Activated CD4-positive, alpha-beta T cell treated with anti-CD3 and anti-CD28 coated beads, Interleukin-2, amount 10 ng/mL, durations not matched to agents 24 days and 14 days (primary cell): ENCODE measurements around the gene PCDHA6. TPM values are rescaled to one million over a fixed set of nuclear protein-coding genes. Genes with fewer than 3 reads are reported as not detected.
"Not testable (repeated sequence)": the region's sequence is repeated elsewhere in the genome, so short reads cannot be mapped to it uniquely, and the experiment has no call there.

Experiments
- DNase-seq: peaks from one replicate; pipeline ENCODE4 v3.0.0; 2022
- H3K27ac Mint-ChIP-seq: one replicate; pipeline ENCODE4 v1.8.0; 2022; ENCODE audit warnings: mild to moderate bottlenecking, mixed read lengths
- H3K27me3 Mint-ChIP-seq: one replicate; pipeline ENCODE4 v1.8.0; 2022; ENCODE audit warnings: mixed read lengths
- H3K36me3 Mint-ChIP-seq: one replicate; pipeline ENCODE4 v1.8.0; 2022; ENCODE audit warnings: low read depth, mild to moderate bottlenecking, mixed read lengths
- H3K4me1 Mint-ChIP-seq: one replicate; pipeline ENCODE4 v1.8.0; 2021; ENCODE audit warnings: mixed read lengths
- H3K4me3 Mint-ChIP-seq: one replicate; pipeline ENCODE4 v1.8.0; 2022; ENCODE audit warnings: mild to moderate bottlenecking, moderate library complexity, mixed read lengths
- H3K9me3 Mint-ChIP-seq: one replicate; pipeline ENCODE4 v1.8.0; 2021; ENCODE audit warnings: mixed read lengths
- intact Hi-C: fragments of 100-400 bp; cut with micrococcal nuclease; formaldehyde crosslinking; loops from one replicate; pipeline ENCODE4 v1.15.1; 2023
- total RNA-seq: library from RNA; stranded (reverse); gene quantifications from 2 replicates; pipeline ENCODE4 v1.2.3, GENCODE V29; 2022

The PCDHA6 gene
- total RNA-seq, 1 donor from 2014 or later: not detected

DNA sequence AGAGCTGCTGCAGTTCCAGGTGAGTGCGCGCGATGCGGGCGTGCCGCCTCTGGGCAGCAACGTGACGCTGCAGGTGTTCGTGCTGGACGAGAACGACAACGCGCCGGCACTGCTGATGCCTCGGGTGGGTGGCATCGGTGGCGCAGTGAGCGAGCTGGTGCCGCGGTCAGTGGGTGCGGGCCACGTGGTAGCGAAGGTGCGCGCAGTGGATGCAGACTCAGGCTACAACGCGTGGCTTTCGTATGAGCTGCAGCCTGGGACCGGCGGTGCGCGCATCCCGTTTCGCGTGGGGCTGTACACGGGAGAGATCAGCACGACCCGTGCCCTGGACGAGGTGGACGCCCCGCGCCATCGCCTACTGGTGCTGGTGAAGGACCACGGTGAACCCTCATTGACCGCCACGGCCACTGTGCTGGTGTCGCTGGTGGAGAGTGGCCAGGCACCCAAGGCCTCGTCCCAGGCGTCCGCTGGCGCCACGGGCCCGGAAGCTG lies 24.9 kb upstream of the PCDHA6 start:
- Mint-ChIP-seq H3K27ac (no peak overlapping the region), H3K9me3 (peaks cover 18% of the 10 kb centered on the region), H3K4me3 (no peak overlapping the region), H3K4me1 (no peaks in the 10 kb centered on the region), H3K36me3 (no peaks in the 10 kb centered on the region), H3K27me3 (no peaks in the 10 kb centered on the region)
- intact Hi-C loops: no loop called here
- no peak for DNase-seq

DNA sequence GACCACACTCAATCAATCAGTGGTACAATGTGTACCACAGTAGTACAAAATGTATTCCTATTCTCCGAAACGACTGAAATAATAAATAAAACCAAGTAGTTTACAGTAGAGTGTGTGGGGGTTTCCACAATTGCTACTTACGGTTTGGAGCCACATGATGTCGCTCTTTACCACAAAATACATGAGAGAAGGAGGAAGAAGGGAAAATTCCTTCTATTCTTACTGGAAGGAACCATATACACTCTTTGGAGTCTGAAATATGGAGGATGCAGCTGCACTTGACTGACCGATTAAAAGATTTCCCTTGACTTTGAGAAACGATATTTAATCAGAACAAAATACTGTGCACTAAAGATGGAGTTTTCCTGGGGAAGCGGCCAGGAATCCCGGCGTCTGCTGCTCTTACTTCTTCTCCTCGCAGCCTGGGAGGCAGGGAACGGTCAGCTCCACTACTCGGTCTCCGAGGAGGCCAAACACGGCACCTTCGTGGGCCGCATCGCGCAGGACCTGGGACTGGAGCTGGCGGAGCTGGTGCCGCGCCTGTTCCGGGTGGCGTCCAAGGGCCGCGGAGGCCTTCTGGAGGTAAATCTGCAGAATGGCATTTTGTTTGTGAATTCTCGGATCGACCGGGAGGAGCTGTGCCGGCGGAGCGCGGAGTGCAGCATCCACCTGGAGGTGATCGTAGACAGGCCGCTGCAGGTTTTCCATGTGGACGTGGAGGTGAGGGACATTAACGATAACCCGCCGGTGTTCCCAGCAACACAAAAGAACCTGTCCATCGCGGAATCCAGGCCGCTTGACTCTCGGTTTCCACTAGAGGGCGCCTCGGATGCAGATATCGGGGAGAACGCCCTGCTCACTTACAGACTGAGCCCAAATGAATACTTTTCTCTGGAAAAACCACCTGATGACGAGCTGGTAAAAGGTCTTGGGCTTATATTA lies 20.7 kb upstream of the PCDHA6 start, which contains the start of gene PCDHA4:
PCDHA4 (plus strand) TSS at position 235 of the 942 bp plus-strand sequence.
- H3K9me3 Mint-ChIP-seq: peaks cover 10% of the 10 kb centered on the region
- no peaks in the 10 kb centered on the region for H3K4me1 Mint-ChIP-seq
- H3K27ac Mint-ChIP-seq: no peak within 1 kb of the TSS
- intact Hi-C loops: no loop called here
- peak; percentile 63 for DNase-seq
- H3K4me3 Mint-ChIP-seq: no peak within 1 kb of the TSS
- H3K36me3 Mint-ChIP-seq: no peaks in the 10 kb centered on the region
- H3K27me3 Mint-ChIP-seq: no peaks in the 10 kb centered on the region

DNA sequence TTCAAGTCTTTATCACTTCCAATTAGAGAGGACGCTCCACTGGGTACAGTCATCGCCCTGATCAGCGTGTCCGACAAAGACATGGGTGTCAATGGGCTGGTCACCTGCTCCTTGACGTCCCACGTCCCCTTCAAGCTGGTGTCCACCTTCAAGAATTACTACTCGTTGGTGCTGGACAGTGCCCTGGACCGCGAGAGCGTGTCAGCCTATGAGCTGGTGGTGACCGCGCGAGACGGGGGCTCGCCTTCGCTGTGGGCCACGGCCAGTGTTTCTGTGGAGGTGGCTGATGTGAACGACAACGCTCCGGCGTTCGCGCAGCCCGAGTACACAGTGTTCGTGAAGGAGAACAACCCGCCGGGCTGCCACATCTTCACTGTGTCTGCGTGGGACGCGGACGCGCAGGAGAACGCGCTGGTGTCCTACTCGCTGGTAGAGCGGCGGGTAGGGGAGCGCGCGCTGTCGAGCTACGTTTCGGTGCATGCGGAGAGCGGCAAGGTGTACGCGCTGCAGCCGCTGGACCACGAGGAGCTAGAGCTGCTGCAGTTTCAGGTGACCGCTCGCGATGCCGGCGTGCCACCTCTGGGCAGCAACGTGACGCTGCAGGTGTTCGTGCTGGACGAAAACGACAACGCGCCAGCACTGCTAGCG lies 19.4 kb upstream of the PCDHA6 start:
- intact Hi-C loops, H3K27me3 Mint-ChIP-seq, H3K4me3 Mint-ChIP-seq, H3K36me3 Mint-ChIP-seq, H3K4me1 Mint-ChIP-seq, H3K27ac Mint-ChIP-seq, DNase-seq: not testable (repeated sequence)
- peaks cover 13% of the 10 kb centered on the region for H3K9me3 Mint-ChIP-seq

DNA sequence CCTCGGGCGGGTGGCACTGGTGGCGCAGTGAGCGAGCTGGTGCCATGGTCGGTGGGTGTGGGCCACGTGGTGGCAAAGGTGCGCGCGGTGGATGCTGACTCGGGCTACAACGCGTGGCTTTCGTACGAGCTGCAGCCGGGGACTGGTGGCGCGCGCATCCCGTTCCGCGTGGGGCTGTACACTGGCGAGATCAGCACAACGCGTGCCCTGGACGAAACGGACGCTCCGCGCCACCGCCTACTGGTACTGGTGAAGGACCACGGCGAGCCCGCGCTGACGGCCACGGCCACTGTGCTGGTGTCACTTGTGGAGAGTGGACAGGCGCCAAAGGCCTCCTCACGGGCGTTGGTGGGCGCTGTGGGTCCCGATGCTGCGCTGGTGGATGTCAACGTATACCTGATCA lies 18.9 kb upstream of the PCDHA6 start:
- Mint-ChIP-seq H3K27me3 (no peaks in the 10 kb centered on the region), H3K27ac (no peak overlapping the region), H3K36me3 (no peaks in the 10 kb centered on the region), H3K4me3 (no peak overlapping the region), H3K4me1 (no peaks in the 10 kb centered on the region), H3K9me3 (peaks cover 8% of the 10 kb centered on the region)
- DNase-seq: no peak
- intact Hi-C loops: no loop called here

DNA sequence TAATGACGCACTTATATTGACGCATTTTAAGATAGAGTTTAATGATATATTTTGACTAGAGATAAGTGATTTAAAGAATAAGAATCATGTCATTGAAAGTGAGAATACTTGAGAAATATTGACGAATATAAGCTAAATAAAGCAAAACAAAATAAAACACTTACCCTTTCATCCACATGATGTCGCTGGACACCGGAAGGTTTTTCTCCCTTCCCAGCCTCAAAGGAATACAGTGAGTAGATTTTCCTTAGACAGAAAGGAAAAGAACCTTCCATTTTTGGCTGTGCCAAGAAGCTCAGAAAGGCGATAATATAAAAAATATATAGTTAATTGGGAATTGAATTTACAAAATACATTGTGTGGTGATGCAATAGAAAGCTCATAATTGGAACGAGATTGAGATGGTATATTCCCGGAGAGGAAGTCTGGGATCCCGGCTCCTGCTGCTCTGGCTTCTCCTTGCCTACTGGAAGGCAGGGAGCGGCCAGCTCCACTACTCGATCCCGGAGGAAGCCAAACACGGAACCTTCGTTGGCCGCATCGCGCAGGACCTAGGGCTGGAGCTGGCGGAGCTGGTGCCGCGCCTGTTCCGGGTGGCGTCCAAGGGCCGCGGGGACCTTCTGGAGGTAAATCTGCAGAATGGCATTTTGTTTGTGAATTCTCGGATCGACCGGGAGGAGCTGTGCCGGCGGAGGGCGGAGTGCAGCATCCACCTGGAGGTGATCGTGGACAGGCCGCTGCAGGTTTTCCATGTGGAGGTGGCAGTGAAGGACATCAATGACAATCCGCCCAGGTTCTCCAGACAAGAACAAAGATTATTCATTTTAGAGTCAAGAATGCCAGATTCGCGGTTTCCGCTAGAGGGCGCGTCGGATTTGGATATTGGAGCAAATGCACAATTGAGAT lies 6.1 kb upstream of the PCDHA6 start, which contains the start of gene PCDHA5:
PCDHA5 (plus strand) TSS at position 239 of the 906 bp plus-strand sequence.
- no peaks in the 10 kb centered on the region for H3K4me1 Mint-ChIP-seq

DNA sequence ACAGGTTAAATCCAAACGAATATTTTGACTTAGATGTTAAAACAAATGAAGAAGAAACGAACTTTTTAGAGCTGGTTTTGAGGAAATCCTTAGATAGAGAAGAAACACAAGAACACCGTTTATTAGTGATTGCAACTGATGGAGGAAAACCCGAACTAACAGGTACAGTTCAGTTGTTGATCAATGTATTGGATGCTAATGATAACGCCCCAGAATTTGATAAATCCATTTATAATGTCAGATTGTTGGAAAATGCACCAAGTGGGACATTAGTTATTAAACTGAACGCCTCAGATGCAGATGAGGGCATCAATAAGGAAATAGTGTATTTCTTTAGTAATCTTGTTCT lies 5.5 kb upstream of the PCDHA6 start:
- no peak overlapping the region for H3K4me3 Mint-ChIP-seq
- intact Hi-C loops: no loop called here
- DNase-seq: no peak
- H3K9me3 Mint-ChIP-seq: peaks cover 8% of the 10 kb centered on the region
- H3K4me1 Mint-ChIP-seq: no peaks in the 10 kb centered on the region
- no peak overlapping the region for H3K27ac Mint-ChIP-seq
- no peaks in the 10 kb centered on the region for H3K27me3 Mint-ChIP-seq
- no peaks in the 10 kb centered on the region for H3K36me3 Mint-ChIP-seq

More for the DNA sequence above, 6.1 kb upstream of the PCDHA6 start, which contains the start of gene PCDHA5:
- H3K36me3 Mint-ChIP-seq: no peaks in the 10 kb centered on the region
- H3K9me3 Mint-ChIP-seq: peaks cover 4% of the 10 kb centered on the region
- no peaks in the 10 kb centered on the region for H3K27me3 Mint-ChIP-seq
- intact Hi-C loops: no loop called here
- no peak within 1 kb of the TSS for H3K4me3 Mint-ChIP-seq
- no peak within 1 kb of the TSS for H3K27ac Mint-ChIP-seq
- DNase-seq: no peak

DNA sequence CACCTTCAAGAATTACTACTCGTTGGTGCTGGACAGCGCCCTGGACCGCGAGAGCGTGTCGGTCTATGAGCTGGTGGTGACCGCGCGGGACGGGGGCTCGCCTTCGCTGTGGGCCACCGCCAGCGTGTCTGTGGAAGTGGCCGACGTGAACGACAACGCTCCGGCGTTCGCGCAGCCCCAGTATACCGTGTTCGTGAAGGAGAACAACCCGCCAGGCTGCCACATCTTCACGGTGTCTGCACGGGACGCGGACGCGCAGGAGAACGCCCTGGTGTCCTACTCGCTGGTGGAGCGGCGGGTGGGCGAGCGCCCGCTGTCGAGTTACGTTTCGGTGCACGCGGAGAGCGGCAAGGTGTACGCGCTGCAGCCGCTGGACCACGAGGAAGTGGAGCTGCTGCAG lies 4.8 kb upstream of the PCDHA6 start:
- H3K4me3 Mint-ChIP-seq, H3K27ac Mint-ChIP-seq, H3K4me1 Mint-ChIP-seq, intact Hi-C loops, H3K9me3 Mint-ChIP-seq, H3K27me3 Mint-ChIP-seq, H3K36me3 Mint-ChIP-seq: not testable (repeated sequence)
- peak; percentile 49 for DNase-seq

DNA sequence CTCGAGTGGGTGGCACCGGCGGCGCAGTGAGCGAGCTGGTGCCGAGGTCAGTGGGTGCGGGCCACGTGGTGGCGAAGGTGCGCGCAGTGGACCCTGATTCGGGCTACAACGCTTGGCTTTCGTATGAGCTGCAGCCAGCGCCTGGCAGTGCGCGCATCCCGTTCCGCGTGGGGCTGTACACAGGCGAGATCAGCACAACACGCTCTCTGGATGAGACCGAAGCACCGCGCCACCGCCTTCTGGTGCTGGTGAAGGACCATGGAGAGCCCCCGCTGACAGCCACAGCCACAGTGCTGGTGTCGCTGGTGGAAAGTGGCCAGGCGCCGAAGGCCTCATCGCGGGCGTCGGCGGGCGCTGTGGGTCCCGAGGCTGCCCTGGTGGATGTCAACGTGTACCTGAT lies 4.3 kb upstream of the PCDHA6 start:
- intact Hi-C loops: no loop called here
- no peaks in the 10 kb centered on the region for H3K4me1 Mint-ChIP-seq

DNA sequence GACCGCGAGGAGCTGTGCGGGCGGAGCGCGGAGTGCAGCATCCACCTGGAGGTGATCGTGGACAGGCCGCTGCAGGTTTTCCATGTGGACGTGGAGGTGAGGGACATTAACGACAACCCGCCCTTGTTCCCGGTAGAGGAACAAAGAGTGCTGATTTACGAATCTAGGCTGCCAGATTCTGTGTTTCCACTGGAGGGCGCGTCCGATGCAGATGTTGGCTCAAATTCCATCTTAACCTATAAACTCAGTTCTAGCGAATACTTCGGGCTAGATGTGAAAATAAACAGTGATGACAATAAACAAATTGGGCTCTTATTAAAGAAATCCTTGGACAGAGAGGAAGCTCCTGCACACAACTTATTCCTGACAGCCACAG lies 590 bp downstream of the PCDHA6 start:
- Mint-ChIP-seq H3K36me3 (peaks cover 3% of the 10 kb centered on the region), H3K4me1 (no peaks in the 10 kb centered on the region), H3K27me3 (no peaks in the 10 kb centered on the region), H3K9me3 (peaks cover 20% of the 10 kb centered on the region), H3K27ac (no peak overlapping the region), H3K4me3 (no peak overlapping the region)
- DNase-seq: no peak
- intact Hi-C loops: no loop called here

More for the DNA sequence above, 4.3 kb upstream of the PCDHA6 start:
- Mint-ChIP-seq H3K36me3 (peaks cover 1% of the 10 kb centered on the region), H3K27ac (no peak overlapping the region), H3K27me3 (no peaks in the 10 kb centered on the region), H3K9me3 (peaks cover 9% of the 10 kb centered on the region), H3K4me3 (no peak overlapping the region)
- no peak for DNase-seq

DNA sequence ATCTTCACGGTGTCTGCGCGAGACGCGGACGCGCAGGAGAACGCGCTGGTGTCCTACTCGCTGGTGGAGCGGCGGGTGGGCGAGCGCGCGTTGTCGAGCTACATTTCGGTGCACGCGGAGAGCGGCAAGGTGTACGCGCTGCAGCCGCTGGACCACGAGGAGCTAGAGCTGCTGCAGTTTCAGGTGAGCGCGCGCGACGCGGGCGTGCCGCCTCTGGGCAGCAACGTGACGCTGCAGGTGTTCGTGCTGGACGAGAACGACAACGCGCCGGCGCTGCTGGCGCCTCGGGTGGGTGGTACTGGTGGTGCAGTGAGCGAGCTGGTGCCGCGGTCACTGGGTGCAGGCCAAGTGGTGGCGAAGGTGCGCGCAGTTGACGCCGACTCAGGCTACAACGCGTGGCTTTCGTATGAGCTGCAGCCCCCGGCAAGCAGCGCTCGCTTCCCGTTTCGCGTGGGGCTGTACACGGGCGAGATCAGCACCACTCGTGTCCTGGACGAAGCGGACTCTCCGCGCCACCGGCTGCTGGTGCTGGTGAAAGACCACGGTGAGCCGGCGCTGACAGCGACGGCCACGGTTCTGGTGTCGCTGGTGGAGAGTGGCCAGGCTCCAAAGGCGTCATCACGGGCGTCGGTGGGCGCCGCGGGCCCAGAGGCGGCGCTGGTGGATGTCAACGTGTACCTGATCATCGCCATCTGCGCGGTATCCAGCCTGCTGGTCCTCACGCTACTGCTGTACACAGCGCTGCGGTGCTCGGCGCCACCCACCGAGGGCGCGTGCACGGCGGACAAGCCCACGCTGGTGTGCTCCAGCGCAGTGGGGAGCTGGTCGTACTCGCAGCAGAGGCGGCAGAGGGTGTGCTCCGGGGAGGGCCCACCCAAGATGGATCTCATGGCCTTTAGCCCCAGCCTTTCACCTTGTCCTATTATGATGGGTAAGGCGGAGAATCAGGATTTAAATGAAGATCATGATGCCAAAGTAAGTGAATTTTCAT lies 2.0 kb downstream of the PCDHA6 start:
- H3K4me1 Mint-ChIP-seq, intact Hi-C loops, H3K36me3 Mint-ChIP-seq, H3K27ac Mint-ChIP-seq, H3K27me3 Mint-ChIP-seq, DNase-seq, H3K4me3 Mint-ChIP-seq: not testable (repeated sequence)
- H3K9me3 Mint-ChIP-seq: peaks cover 23% of the 10 kb centered on the region

DNA sequence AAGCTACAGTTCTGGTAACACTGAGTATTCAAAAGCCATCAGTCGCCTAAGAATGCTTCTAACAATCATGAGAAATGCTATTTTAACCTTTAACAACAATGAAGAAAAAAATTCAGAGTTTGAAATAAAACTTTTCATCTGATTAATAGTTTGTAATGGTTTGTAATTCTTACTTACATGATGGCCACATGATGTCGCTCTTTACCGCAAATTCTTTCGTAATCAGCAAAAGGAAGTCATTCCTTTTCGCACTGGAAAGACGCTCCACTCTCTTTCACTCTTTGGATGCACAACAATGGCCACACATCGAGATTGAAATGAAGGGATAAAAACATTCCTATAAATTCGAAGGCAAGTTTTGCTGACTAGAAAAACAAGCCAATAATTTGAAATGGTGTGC lies 6.2 kb downstream of the PCDHA6 start, which contains the start of gene PCDHA7:
PCDHA7 (plus strand) TSS at position 277 of the 400 bp plus-strand sequence; CDS start at position 392, 115 bp downstream.
- intact Hi-C loops: no loop called here
- Mint-ChIP-seq H3K9me3 (peaks cover 12% of the 10 kb centered on the region), H3K27me3 (no peaks in the 10 kb centered on the region), H3K36me3 (no peaks in the 10 kb centered on the region), H3K27ac (peak within 1 kb of the TSS; percentile 41), H3K4me3 (no peak within 1 kb of the TSS), H3K4me1 (no peaks in the 10 kb centered on the region)
- DNase-seq: no peak

DNA sequence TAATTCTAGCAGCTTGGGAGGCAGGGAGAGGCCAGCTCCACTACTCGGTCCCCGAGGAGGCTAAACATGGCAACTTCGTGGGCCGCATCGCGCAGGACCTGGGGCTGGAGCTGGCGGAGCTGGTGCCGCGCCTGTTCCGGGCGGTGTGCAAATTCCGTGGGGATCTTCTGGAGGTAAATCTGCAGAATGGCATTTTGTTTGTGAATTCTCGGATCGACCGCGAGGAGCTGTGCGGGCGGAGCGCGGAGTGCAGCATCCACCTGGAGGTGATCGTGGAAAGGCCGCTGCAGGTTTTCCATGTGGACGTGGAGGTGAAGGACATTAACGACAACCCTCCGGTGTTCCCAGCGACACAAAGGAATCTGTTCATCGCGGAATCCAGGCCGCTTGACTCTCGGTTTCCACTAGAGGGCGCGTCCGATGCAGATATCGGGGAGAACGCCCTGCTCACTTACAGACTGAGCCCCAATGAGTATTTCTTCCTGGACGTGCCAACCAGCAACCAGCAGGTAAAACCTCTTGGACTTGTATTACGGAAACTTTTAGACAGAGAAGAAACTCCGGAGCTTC lies 6.8 kb downstream of the PCDHA6 start:
- Mint-ChIP-seq H3K9me3 (peaks cover 13% of the 10 kb centered on the region), H3K27ac (peak overlapping the region; percentile 41)
- intact Hi-C loops, H3K27me3 Mint-ChIP-seq, H3K4me3 Mint-ChIP-seq, H3K36me3 Mint-ChIP-seq, H3K4me1 Mint-ChIP-seq, DNase-seq: not testable (repeated sequence)
